Measurements from ENCODE around the gene RAC2.
A peak's percentile ranks its signal among the peaks of the same experiment; 100 is the strongest.

RAC2 gene

DNA sequence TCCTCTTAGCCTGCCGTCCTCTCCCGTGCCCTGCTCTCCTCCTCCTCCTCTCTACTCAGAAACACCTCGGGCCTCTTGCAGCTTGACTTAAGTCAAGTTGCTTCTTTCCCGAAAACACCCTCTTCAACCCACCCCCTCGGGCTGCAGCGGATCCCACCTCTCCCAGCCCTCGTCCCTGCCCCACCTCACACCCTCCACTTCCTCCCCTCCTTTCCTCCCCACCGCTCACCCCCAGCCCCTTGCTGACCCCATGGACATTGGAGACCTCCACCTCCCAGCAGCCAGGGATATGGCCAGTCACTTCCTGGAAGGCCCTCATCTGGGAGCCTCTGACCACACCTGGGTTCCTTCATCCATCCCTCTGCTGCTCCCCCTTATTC, 29.8 kb upstream of the RAC2 start:
- Histone ChIP-seq H3K27me3 (ENCODE audit: control insufficient read depth, insufficient read depth, low read length) (no peaks in the 10 kb centered on the region), H3K4me3 (ENCODE audit: low read length) (no peak overlapping the region), H3K36me3 (ENCODE audit: control insufficient read depth, insufficient read depth, low read length) (no peaks in the 10 kb centered on the region), H3K9ac (ENCODE audit: low read length) (no peak overlapping the region), H3K27ac (ENCODE audit: low read depth, low read length) (no peak overlapping the region), H3K4me1 (ENCODE audit: control insufficient read depth, insufficient read depth, low read length) (no peaks in the 10 kb centered on the region)

DNA sequence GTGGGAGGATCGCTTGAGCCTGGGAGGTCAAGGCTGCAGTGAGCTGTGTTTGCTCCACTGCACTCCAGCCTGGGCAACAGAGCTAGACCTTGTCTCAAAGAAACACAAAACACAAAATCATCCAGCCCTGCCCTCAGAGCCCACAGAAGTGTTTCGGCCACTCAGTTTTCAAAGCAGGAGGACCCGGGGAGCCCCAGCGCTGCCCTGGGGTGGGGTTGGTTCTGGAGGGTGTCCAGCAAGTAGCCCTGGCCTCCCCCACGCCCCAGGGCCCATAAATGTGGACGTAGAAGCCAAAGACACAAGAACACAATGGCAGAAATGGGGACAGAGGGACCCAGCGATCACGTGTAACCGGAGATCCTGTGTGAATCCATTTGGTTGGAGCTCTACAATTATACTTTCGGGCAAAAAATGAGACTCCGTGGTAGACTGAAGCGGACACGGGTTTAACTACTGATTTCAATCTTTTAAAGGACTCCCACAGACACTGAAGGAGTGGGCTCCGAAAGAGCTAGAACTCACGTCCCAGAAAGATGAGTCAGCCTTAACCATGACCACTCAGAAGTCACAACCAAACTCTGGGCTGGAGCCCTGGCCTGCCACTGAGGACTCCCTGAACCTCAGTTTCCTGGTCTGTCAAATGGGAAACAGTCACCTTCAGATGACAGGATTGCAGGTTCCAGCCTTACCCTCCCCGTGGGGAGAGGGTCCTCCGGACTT, 29.2 kb upstream of the RAC2 start:
- Histone ChIP-seq H3K27me3 (ENCODE audit: control insufficient read depth, insufficient read depth, low read length) (no peaks in the 10 kb centered on the region), H3K9ac (ENCODE audit: low read length) (no peak overlapping the region), H3K4me1 (ENCODE audit: control insufficient read depth, insufficient read depth, low read length) (no peaks in the 10 kb centered on the region), H3K36me3 (ENCODE audit: control insufficient read depth, insufficient read depth, low read length) (no peaks in the 10 kb centered on the region), H3K27ac (ENCODE audit: low read depth, low read length) (no peak overlapping the region), H3K4me3 (ENCODE audit: low read length) (no peak overlapping the region)

DNA sequence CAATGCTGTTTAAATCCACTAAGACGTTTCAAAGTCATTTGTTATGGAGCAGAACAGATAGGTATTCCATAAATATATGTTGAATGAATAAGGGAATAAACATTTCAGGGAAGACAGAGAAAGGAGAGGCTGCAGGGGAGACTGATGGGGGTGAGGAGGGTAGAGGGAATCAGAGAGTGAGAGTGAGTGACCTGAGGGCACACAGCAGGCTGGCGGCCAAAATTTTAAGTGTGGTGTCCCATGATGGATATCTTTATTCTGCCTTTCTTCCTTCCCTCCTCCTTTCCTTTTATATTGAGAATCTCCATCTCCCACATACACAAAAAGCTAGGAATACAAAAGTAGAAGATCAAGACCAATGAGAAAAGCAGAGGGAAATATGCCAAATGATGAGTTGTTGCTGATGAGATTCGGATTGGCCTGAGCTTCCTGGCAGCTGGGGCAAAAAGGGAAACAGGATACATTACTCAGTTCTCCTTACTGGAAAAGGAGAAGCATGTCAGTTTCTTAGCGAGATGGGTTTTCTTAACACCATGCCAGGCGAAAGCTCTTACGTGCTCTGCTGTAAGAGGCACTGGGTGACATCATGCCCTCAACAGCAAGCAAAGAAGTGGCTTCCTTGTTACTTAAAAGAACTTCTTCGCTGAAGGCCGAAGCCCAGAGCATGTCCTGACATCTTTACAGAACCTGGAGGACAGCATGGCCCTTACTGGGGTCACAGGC, 27.0 kb upstream of the RAC2 start:
- H3K27me3 ChIP-seq (ENCODE audit: control insufficient read depth, insufficient read depth, low read length) = peaks cover 3% of the 10 kb centered on the region
- no peaks in the 10 kb centered on the region for H3K36me3 ChIP-seq (ENCODE audit: control insufficient read depth, insufficient read depth, low read length)
- no peak overlapping the region for H3K9ac ChIP-seq (ENCODE audit: low read length)
- H3K4me1 ChIP-seq (ENCODE audit: control insufficient read depth, insufficient read depth, low read length) = no peaks in the 10 kb centered on the region
- H3K4me3 ChIP-seq (ENCODE audit: low read length) = no peak overlapping the region
- no peak overlapping the region for H3K27ac ChIP-seq (ENCODE audit: low read depth, low read length)

DNA sequence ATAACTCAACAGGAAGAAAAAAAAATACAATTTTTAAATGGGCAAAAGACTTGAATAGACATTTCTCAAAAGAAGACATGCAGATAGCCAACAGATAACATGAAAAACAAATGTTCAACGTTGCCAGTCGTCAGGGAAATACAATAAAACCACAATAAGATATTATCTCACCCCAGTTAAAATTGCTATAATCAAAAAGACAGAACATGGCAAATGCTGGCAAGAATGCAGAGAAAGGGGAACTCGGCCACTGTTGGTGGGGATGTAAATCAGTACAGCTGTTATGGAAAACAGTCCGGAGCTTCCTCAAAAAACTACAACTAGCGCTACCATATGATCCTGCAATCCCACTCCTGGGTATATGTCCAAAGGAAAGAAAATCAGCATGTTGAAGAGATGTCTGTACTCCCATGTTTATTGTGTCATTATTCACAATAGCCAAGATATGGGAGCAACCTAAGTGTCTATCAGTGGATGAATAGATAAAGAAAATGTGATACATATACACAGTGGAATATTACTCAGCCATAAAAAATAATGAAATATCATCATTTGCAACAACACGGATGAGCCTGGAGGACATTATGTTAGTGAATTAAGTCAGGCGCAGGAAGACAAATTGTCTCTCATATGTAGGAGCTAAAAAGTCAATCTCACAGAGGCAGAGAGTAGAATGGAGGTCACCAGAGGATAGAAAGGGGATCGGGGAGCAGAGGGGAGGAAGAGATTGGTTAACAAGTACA, 26.0 kb upstream of the RAC2 start:
- Histone ChIP-seq H3K9ac (ENCODE audit: low read length) (no peak overlapping the region), H3K4me1 (ENCODE audit: control insufficient read depth, insufficient read depth, low read length) (no peaks in the 10 kb centered on the region), H3K4me3 (ENCODE audit: low read length) (no peak overlapping the region), H3K36me3 (ENCODE audit: control insufficient read depth, insufficient read depth, low read length) (no peaks in the 10 kb centered on the region), H3K27me3 (ENCODE audit: control insufficient read depth, insufficient read depth, low read length) (peaks cover 3% of the 10 kb centered on the region), H3K27ac (ENCODE audit: low read depth, low read length) (no peak overlapping the region)

DNA sequence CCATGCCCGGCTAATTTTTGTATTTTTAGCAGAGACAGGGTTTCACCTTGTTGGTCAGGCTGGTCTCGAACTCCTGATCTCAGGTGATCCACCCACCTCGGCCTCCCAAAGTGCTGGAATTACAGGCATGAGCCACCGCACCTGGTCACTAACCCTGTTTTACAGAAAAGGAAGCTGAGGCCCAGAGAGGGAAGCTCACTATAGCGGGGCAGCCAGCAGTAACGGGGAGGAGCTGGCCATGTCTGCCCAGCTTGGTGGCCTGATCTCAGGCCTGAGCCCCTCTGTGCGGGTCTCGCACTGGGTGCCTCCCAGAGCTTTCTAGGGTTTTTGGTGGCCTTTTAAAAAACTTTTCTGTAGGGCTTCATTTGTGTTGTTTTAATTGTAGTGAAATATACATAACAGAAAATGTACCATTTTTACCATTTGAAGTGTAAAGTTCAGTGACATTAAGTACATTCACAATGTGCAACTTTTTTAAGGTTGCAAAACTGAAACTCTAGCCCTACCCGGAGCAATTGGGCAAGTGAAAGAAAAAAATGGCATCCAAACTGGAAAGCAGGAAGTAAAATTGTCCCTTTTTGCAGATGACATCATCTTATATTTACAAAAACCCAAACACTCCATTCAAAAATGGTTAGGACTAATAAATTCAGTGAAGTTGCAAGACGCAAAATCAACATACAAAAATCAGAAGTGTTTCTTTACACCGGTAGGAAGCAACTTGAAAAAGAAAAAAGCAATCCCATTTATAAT, 23.8 kb upstream of the RAC2 start:
- no peak overlapping the region for H3K27ac ChIP-seq (ENCODE audit: low read depth, low read length)
- no peak overlapping the region for H3K4me3 ChIP-seq (ENCODE audit: low read length)
- H3K36me3 ChIP-seq (ENCODE audit: control insufficient read depth, insufficient read depth, low read length) = no peaks in the 10 kb centered on the region
- H3K4me1 ChIP-seq (ENCODE audit: control insufficient read depth, insufficient read depth, low read length) = no peaks in the 10 kb centered on the region
- no peak overlapping the region for H3K9ac ChIP-seq (ENCODE audit: low read length)
- peaks cover 3% of the 10 kb centered on the region for H3K27me3 ChIP-seq (ENCODE audit: control insufficient read depth, insufficient read depth, low read length)

DNA sequence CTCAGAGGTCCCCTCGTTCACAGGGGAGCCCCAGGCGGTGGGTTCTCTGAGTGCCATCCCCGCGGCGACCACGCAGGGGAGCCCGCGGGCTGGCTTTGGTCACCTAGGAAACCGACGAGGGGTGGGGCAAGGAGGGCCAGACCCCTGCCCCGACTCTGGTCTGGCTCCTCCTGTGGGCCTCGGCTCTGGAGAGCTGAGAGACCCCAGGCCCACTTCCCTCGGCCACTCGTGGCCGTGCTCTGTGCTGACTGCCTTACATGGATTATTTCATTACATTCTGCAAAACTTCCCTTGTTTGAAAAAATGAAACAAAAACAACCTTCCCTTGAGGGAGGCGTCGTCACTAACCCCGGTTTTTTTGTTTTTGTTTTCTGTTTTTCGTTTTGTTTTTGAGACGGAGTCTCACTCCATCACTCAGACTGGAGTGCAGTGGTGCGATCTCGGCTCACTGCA, 23.1 kb upstream of the RAC2 start:
- Histone ChIP-seq H3K36me3 (ENCODE audit: control insufficient read depth, insufficient read depth, low read length) (no peaks in the 10 kb centered on the region), H3K4me1 (ENCODE audit: control insufficient read depth, insufficient read depth, low read length) (no peaks in the 10 kb centered on the region), H3K27ac (ENCODE audit: low read depth, low read length) (no peak overlapping the region), H3K9ac (ENCODE audit: low read length) (no peak overlapping the region), H3K4me3 (ENCODE audit: low read length) (peak overlapping the region; percentile 44), H3K27me3 (ENCODE audit: control insufficient read depth, insufficient read depth, low read length) (peaks cover 6% of the 10 kb centered on the region)

DNA sequence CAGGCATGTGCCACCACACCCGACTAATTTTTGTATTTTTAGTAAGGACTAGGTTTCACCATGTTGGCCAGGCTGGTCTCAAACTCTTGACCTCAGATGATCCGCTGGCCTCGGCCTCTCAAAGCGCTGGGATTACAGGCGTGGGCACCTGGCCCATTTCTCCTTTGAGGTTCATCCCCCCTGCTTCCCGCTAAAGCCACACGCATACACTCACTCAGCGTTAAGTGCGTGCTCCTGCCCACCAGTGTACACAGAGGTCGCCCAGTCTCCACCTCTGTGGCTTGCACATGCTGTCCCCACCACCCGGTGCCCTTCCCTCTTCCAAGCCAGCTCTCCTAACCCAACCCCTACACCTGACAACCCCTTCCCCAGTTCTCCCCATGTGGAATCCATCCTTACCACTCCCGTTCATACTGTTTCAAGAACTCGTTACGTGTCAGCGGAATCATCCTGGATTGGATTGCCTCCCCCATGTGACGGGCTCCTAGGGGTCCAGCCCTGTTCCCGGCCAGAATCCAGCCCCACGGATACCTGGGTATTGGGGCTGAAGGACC, 22.6 kb upstream of the RAC2 start:
- no peak overlapping the region for H3K9ac ChIP-seq (ENCODE audit: low read length)
- H3K4me1 ChIP-seq (ENCODE audit: control insufficient read depth, insufficient read depth, low read length) = no peaks in the 10 kb centered on the region
- H3K36me3 ChIP-seq (ENCODE audit: control insufficient read depth, insufficient read depth, low read length) = no peaks in the 10 kb centered on the region
- H3K27ac ChIP-seq (ENCODE audit: low read depth, low read length) = no peak overlapping the region
- no peak overlapping the region for H3K4me3 ChIP-seq (ENCODE audit: low read length)
- peaks cover 8% of the 10 kb centered on the region for H3K27me3 ChIP-seq (ENCODE audit: control insufficient read depth, insufficient read depth, low read length)

DNA sequence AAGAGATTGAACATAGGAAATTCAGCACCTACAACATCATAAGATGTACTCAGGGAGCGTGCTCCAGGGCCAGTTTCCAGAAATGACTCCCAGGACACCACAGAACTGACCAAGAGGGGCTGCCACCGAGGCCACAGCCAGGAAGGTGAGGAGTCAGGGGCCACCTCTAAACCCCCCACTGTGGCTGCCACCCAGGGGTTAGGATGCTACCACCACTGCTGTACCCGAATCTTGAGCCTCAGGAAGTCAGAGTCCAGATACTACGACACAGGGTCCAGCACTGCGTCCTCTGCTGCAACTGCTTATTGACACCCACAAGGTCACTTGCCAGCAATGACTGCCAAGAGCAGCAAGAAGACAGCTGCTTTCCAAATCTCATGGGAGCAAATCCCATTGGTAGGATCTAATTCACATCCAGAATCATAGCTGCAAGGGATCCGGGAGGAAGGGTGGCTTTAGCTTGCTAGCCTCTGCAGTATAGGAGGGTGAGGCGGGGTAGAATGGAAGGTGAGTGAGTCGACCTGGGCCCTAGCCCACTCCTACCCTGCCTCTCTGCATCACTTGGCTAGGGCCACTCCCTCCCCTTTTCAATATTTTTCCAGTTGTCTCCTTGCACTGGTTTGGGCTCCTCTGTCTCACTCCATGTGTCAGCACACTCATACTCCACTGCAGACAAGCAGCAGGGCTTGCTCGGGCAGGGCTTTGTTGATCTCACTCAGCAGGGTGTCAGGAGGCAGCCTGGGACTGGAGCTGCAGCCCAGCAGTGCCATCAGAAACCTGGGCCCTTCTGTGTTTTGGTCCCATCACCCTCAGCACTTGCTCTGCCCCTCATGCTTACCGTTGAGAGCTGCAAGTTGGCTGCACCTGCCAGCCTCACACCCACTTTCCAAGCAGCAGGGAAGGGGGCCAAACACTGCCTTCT, 20.2 kb upstream of the RAC2 start:
- peak overlapping the region; percentile 15 for H3K4me3 ChIP-seq (ENCODE audit: low read length)

DNA sequence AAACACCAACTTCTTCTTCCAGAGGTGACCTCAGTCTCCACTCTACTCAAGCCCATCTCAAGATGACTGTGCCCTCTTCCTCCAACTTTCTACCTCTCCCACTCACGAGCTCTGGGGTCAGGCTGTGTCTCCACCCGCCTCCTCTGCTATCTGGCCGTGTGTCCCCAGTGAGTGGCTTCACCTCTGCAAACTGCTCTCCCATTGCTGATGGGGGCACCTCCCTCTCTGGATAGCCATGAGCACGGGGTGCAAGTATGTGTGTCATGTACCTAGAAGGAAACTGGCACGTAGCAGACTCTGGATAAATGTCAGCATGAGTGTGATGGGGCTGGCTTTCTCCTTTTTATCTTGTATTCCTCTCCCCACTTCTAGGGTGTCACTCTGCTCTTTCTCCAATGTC, 18.3 kb upstream of the RAC2 start:
- Histone ChIP-seq H3K27ac (ENCODE audit: low read depth, low read length) (no peak overlapping the region), H3K4me1 (ENCODE audit: control insufficient read depth, insufficient read depth, low read length) (no peaks in the 10 kb centered on the region), H3K9ac (ENCODE audit: low read length) (no peak overlapping the region), H3K27me3 (ENCODE audit: control insufficient read depth, insufficient read depth, low read length) (peaks cover 20% of the 10 kb centered on the region), H3K36me3 (ENCODE audit: control insufficient read depth, insufficient read depth, low read length) (no peaks in the 10 kb centered on the region), H3K4me3 (ENCODE audit: low read length) (no peak overlapping the region)

More for the DNA sequence above, 20.2 kb upstream of the RAC2 start:
- H3K27ac ChIP-seq (ENCODE audit: low read depth, low read length) = no peak overlapping the region
- H3K9ac ChIP-seq (ENCODE audit: low read length) = no peak overlapping the region
- no peaks in the 10 kb centered on the region for H3K4me1 ChIP-seq (ENCODE audit: control insufficient read depth, insufficient read depth, low read length)
- peaks cover 20% of the 10 kb centered on the region for H3K27me3 ChIP-seq (ENCODE audit: control insufficient read depth, insufficient read depth, low read length)
- H3K36me3 ChIP-seq (ENCODE audit: control insufficient read depth, insufficient read depth, low read length) = no peaks in the 10 kb centered on the region

DNA sequence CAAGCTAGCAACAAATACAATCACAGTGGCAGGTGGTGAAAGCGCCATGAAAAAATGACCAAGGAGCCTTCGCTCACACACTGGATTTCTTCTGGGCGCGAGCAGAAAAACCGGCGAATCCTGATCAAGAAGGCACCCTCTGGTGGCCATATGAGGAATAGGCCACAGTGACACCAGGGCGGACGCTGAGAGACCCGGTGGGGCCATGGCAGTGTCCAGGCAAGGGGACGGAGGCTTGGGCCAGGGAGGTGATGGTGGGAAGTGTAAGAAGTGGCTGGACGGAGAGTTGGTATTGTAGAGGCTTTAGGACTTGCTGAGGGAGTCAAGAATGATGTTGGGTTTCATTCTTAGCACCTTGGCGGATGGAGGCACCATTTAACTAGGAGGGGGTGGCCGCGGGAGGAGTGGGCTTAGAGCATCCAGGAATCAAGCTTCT, 16.9 kb upstream of the RAC2 start:
- H3K4me1 ChIP-seq (ENCODE audit: control insufficient read depth, insufficient read depth, low read length) = no peaks in the 10 kb centered on the region
- H3K27me3 ChIP-seq (ENCODE audit: control insufficient read depth, insufficient read depth, low read length) = peaks cover 17% of the 10 kb centered on the region
- no peak overlapping the region for H3K4me3 ChIP-seq (ENCODE audit: low read length)
- H3K27ac ChIP-seq (ENCODE audit: low read depth, low read length) = no peak overlapping the region
- no peak overlapping the region for H3K9ac ChIP-seq (ENCODE audit: low read length)
- H3K36me3 ChIP-seq (ENCODE audit: control insufficient read depth, insufficient read depth, low read length) = no peaks in the 10 kb centered on the region

DNA sequence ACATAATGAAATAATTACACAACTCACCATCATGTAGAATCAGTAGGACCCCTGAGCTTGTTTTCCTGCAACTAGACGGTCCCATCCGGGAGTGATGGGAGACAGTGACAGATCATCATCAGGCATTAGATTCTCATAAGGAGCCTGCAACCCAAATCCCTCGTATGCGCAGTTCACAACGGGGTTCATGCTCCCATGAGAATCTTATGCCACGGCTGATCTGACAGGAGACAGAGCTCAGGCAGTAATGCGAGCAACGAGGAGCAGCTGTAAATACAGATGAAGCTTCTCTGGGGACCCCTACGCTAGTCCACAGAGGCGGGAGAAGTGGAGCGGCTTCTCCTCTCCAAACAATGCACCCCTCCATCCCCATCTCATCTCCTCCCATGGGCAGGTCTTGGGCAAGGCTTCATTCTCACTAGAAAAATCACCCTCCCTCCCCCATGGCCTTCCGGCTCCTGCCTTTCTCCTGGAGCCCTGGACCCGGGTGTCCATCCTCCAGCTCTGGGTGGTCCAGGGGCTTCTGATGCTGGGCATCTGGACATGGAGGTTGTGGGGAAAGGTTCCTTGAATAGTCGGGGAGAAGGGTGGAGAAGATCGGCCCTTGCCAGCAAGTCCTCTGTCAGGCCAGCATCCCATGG, 16.2 kb upstream of the RAC2 start:
- H3K4me3 ChIP-seq (ENCODE audit: low read length) = no peak overlapping the region
- H3K9ac ChIP-seq (ENCODE audit: low read length) = no peak overlapping the region
- no peak overlapping the region for H3K27ac ChIP-seq (ENCODE audit: low read depth, low read length)
- no peaks in the 10 kb centered on the region for H3K4me1 ChIP-seq (ENCODE audit: control insufficient read depth, insufficient read depth, low read length)
- peaks cover 17% of the 10 kb centered on the region for H3K27me3 ChIP-seq (ENCODE audit: control insufficient read depth, insufficient read depth, low read length)
- H3K36me3 ChIP-seq (ENCODE audit: control insufficient read depth, insufficient read depth, low read length) = no peaks in the 10 kb centered on the region
